Bronchial epithelial cell (primary cell): Measurements from ENCODE around the gene SURF2. TPM values are rescaled to one million over a fixed set of nuclear protein-coding genes. Genes with fewer than 3 reads are reported as not detected.

Experiments
- DNase-seq: peaks from one replicate; pipeline ENCODE4 v3.0.0-alpha.2; 2010; ENCODE audit warnings: low read depth
- FAIRE-seq: peaks from 2 replicates; lab custom pipeline; 2011; peaks lifted over from hg19 to GRCh38; lab: Jason Lieb, UNC
- H3K27me3 ChIP-seq: 2 replicates; pipeline ENCODE4 v1.5.1; 2011; ENCODE audit warnings: low read length; ENCODE audit not compliant: control insufficient read depth, insufficient read depth
- H3K36me3 ChIP-seq: 2 replicates; pipeline ENCODE4 v1.5.1; 2011; ENCODE audit warnings: low read length; ENCODE audit not compliant: control insufficient read depth, insufficient read depth
- H3K4me3 ChIP-seq: 2 replicates; pipeline ENCODE4 v1.5.1; 2011; ENCODE audit warnings: mild to moderate bottlenecking, low read depth, low read length, control low read depth
- total RNA-seq: library from RNA; depleted of rRNA; stranded (reverse); fragments of >200 nt; gene quantifications from 2 replicates; pipeline ENCODE4 v1.2.1, GENCODE V29; 2014
- TF ChIP-seq, protein P1 (sequence below): IDR thresholded peaks from 2 replicates; pipeline ENCODE4 v1.5.1; 2011; ENCODE audit warnings: mild to moderate bottlenecking, moderate library complexity, low read length, control low read depth, inconsistent platforms; ENCODE audit not compliant: insufficient read depth, severe bottlenecking

Gene SURF2
- total RNA-seq, 1 donor from 2014 or later, result 46.6 TPM

DNA sequence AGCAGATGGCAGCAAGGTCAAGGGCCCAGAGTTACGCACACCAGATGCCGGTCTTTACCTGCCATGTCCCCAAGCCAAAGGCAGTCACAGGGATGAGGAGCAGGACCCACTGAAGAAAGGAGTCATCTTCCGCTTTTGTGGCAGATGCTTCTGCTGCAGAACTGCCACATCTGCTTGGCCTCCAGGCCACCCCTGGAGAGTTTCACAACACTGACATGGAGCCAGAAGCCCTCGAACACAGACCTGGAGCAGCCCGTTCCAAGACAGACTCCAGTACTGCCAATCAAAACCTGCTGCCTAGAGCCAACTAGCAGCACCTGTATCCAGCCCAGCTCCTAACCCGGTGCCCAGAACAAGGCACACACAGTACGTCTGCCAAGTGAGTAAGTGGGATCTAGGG, 1.6 kb upstream of the SURF2 start:
- Histone ChIP-seq H3K4me3 (no peak overlapping the region), H3K27me3 (no peaks in the 10 kb centered on the region), H3K36me3 (peaks cover 26% of the 10 kb centered on the region)
- FAIRE-seq (no peak), DNase-seq (no peak)
- TF ChIP-seq, protein P1, sequence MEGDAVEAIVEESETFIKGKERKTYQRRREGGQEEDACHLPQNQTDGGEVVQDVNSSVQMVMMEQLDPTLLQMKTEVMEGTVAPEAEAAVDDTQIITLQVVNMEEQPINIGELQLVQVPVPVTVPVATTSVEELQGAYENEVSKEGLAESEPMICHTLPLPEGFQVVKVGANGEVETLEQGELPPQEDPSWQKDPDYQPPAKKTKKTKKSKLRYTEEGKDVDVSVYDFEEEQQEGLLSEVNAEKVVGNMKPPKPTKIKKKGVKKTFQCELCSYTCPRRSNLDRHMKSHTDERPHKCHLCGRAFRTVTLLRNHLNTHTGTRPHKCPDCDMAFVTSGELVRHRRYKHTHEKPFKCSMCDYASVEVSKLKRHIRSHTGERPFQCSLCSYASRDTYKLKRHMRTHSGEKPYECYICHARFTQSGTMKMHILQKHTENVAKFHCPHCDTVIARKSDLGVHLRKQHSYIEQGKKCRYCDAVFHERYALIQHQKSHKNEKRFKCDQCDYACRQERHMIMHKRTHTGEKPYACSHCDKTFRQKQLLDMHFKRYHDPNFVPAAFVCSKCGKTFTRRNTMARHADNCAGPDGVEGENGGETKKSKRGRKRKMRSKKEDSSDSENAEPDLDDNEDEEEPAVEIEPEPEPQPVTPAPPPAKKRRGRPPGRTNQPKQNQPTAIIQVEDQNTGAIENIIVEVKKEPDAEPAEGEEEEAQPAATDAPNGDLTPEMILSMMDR, result no peak

DNA sequence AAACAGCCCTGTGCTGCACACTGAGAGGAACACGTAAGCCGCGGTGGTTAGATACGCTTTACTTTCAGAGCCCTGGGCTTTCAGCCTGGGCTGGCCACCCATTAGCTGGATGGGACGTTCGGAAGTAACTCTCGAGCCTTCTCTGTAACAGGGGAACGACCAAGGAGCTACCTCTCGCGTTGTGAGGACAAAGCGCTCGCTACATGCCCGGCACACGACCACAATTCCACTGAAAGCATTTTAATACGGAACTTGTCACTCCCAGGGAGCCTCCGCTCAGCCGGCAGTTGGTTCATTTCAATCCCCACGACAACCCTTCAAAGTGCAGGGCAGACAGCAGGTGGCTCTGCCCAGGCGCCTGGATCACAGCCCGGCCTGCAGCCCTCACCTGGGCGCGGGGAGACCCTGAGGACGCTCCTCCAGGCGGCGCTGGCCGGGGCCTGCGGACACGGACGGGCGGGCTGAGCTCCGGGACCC, 431 bp upstream of the SURF2 start:
- TF ChIP-seq, protein P1, result peak; percentile 21
- H3K27me3 ChIP-seq, result no peaks in the 10 kb centered on the region
- FAIRE-seq, result no peak

DNA sequence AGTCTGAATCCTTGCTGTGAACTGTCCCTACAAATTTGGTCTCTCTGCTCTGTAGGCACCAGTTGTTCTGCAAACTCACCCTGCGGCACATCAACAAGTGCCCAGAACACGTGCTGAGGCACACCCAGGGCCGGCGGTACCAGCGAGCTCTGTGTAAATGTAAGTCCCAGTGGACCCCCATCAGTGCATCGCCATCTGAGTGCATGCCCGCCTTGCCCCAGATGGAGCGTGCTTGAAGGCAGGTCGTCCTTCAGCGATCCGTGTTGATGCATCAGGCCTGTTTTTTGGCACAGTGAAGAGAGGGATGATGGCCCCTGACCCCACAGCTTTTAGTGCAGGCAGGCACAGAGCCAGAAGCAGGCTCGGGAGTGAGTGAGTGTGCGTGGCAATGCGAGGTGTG, 1.3 kb downstream of the SURF2 start:
- Histone ChIP-seq H3K4me3 (no peak overlapping the region), H3K27me3 (no peaks in the 10 kb centered on the region), H3K36me3 (peaks cover 15% of the 10 kb centered on the region)
- TF ChIP-seq, protein P1, result no peak
- DNase-seq, result no peak
- FAIRE-seq, result no peak

More for the DNA sequence above, 431 bp upstream of the SURF2 start:
- no peak for DNase-seq
- Histone ChIP-seq H3K36me3 (peaks cover 21% of the 10 kb centered on the region), H3K4me3 (peak overlapping the region; percentile 77)

DNA sequence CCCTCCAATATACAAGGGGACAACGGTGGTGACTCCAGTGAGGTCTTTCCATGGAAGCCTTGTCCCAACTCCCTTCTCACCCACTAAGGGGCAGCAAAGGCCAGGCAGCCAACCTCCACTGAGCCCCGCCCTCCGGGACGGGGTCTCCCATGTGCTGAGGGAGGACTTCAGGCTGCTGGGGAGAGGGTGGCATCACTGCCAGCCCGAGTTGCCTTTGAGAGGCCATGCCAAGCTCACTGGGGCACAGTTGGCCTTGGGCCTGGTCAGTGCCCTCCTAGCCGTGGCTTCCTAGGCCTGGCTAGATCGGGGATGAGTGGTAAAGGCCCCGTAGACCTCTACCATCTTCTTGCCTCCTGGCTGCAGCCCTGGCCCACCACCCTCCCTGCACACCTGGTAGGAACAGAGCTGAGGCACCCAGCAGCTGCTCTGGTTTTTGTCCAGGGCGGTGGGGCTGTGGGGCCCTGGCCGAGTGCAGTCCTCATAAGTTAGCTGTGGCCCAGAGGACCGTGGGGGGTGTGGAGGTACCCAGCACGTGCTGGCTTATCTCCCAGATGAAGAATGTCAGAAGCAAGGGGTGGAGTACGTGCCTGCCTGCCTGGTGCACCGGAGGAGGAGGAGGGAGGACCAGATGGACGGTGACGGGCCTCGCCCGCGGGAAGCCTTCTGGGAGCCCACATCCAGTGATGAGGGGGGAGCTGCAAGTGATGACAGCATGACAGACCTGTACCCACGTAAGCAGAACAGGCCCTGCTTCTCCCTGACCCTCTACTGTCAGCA, 3.2 kb downstream of the SURF2 start:
- no peak for DNase-seq
- Histone ChIP-seq H3K36me3 (peaks cover 23% of the 10 kb centered on the region), H3K27me3 (no peaks in the 10 kb centered on the region), H3K4me3 (no peak overlapping the region)
- TF ChIP-seq, protein P1, result peak; percentile 48
- no peak for FAIRE-seq

DNA sequence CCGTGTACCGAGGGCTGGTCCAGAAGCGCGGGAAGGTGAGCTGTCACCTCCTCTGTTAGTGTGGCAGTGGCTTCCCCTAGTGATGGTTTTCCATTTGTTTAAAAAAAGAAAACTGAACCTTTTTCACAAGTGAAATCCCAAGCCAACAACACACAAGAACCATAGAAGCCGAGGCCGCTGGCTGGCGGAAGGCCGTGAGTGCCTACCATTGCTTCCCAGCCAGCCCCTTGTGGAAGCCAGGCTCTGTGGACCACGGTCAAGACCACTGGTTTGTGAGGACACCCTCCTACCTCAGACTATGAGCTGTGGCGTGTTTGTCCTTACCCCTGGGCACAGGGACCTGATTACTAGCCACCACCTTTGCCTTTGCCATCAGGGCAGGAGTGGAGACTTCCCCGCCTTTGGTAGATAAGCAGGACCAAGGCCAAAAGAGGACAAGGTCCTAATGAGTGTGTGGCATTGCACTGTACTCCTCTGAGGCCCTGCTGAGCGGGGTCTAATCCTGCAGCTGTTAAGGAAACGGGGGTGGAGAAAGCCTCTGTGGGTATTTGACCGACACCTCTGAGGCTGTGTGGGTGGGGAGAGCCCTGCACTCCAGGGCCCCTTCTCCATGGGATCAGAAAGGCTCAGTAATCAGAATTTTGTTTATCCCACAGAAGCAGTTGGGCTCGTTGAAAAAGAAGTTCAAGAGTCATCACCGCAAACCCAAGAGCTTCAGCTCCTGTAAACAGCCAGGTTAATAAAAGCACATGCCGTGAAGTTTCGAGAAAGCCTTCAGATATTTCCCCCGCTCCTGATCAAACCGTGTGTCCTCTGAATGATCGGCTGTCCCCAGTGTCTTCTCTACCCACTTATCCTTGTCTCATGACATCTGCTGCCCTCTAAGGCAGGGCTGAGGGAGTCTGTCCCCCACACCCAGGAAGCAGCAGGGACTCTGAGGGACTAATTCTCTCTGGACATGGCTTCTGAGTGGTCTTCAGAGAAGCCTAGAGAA, 4.3 kb downstream of the SURF2 start:
- Histone ChIP-seq H3K36me3 (peaks cover 22% of the 10 kb centered on the region), H3K4me3 (no peak overlapping the region), H3K27me3 (no peaks in the 10 kb centered on the region)
- TF ChIP-seq, protein P1, result no peak
- FAIRE-seq, result peak; percentile 60
- DNase-seq, result no peak
